Measurements from ENCODE around the gene TPH1. TPM values are rescaled to one million over a fixed set of nuclear protein-coding genes. Genes with fewer than 3 reads are reported as not detected.

TPH1 gene
- total RNA-seq, 1 experiment from 2014 or later: 0.21 TPM

GRCh38 chr11:18010977-18011586 is 35.0 kb downstream of the TPH1 start:
- Histone ChIP-seq H3K27me3 (replicated peaks; ENCODE audit: insufficient read depth, low read depth, low read length, poor library complexity) (peaks cover 14% of the 10 kb centered on the region), H3K9me3 (ENCODE audit: low read depth, low read length, poor library complexity, severe bottlenecking) (no peaks in the 10 kb centered on the region), H3K27ac (ENCODE audit: low read depth, low read length, poor library complexity, severe bottlenecking) (no peak overlapping the region), H3K36me3 (ENCODE audit: insufficient read depth, low read length, poor library complexity, severe bottlenecking) (peaks cover under 1% of the 10 kb centered on the region), H3K4me3 (ENCODE audit: low read depth, low read length, poor library complexity, severe bottlenecking) (no peak overlapping the region), H3K4me1 (ENCODE audit: insufficient read depth, low read length, poor library complexity, severe bottlenecking) (no peaks in the 10 kb centered on the region)
- TSS peak; percentile 50 for BruUV-seq (replicated peaks)
- intact Hi-C loops (cut with micrococcal nuclease; ENCODE audit: unreplicated experiment): no loop called here
- ChIA-PET CTCF (no interaction called here), POLR2A (ENCODE audit: low non-redundant PET) (no interaction called here)
- no peak for DNase-seq (ENCODE audit: low spot score)
- no peak for TF ChIP-seq CTCF (conservative IDR thresholded peaks at IDR 0.05; ENCODE audit: low read depth, low read length)
- no peak for TF ChIP-seq EZH2 (IDR thresholded peaks at IDR 0.05; ENCODE audit: borderline replicate concordance, low read depth, low read length, poor library complexity, severe bottlenecking)

- H3K9me3 ChIP-seq (ENCODE audit: low read depth, low read length, poor library complexity, severe bottlenecking): no peaks in the 10 kb centered on the region
- BruUV-seq (replicated peaks): no TSS peak
- H3K27me3 ChIP-seq (replicated peaks; ENCODE audit: insufficient read depth, low read depth, low read length, poor library complexity): peaks cover 10% of the 10 kb centered on the region
- TF ChIP-seq EZH2 (IDR thresholded peaks at IDR 0.05; ENCODE audit: borderline replicate concordance, low read depth, low read length, poor library complexity, severe bottlenecking): no peak
- no peak for TF ChIP-seq CTCF (conservative IDR thresholded peaks at IDR 0.05; ENCODE audit: low read depth, low read length)
- H3K4me1 ChIP-seq (ENCODE audit: insufficient read depth, low read length, poor library complexity, severe bottlenecking): no peaks in the 10 kb centered on the region
- peak; percentile 2 for DNase-seq (ENCODE audit: low spot score)
- H3K36me3 ChIP-seq (ENCODE audit: insufficient read depth, low read length, poor library complexity, severe bottlenecking): peaks cover 5% of the 10 kb centered on the region
- H3K27ac ChIP-seq (ENCODE audit: low read depth, low read length, poor library complexity, severe bottlenecking): no peak overlapping the region
- ChIA-PET CTCF (no interaction called here), POLR2A (ENCODE audit: low non-redundant PET) (no interaction called here)
- no peak overlapping the region for H3K4me3 ChIP-seq (ENCODE audit: low read depth, low read length, poor library complexity, severe bottlenecking)
- intact Hi-C loops (cut with micrococcal nuclease; ENCODE audit: unreplicated experiment): no loop called here
These were observed 35.9 kb downstream of the TPH1 start for GRCh38 chr11:18010121-18010670.

- POLR2A ChIA-PET (ENCODE audit: low non-redundant PET): no interaction called here
- DNase-seq (ENCODE audit: low spot score): no peak
These were observed 40.5 kb downstream of the TPH1 start for GRCh38 chr11:18005376-18006129.

More at GRCh38 chr11:18005376-18006129, 40.5 kb downstream of the TPH1 start:
- no peaks in the 10 kb centered on the region for H3K9me3 ChIP-seq (ENCODE audit: low read depth, low read length, poor library complexity, severe bottlenecking)
- no peaks in the 10 kb centered on the region for H3K4me1 ChIP-seq (ENCODE audit: insufficient read depth, low read length, poor library complexity, severe bottlenecking)
- TF ChIP-seq EZH2 (IDR thresholded peaks at IDR 0.05; ENCODE audit: borderline replicate concordance, low read depth, low read length, poor library complexity, severe bottlenecking) (no peak), CTCF (conservative IDR thresholded peaks at IDR 0.05; ENCODE audit: low read depth, low read length) (no peak)
- CTCF ChIA-PET: no interaction called here
- intact Hi-C loops (cut with micrococcal nuclease; ENCODE audit: unreplicated experiment): no loop called here
- H3K36me3 ChIP-seq (ENCODE audit: insufficient read depth, low read length, poor library complexity, severe bottlenecking): peaks cover 5% of the 10 kb centered on the region
- BruUV-seq (replicated peaks): no TSS peak
- H3K27ac ChIP-seq (ENCODE audit: low read depth, low read length, poor library complexity, severe bottlenecking): no peak overlapping the region
- no peaks in the 10 kb centered on the region for H3K27me3 ChIP-seq (replicated peaks; ENCODE audit: insufficient read depth, low read depth, low read length, poor library complexity)
- H3K4me3 ChIP-seq (ENCODE audit: low read depth, low read length, poor library complexity, severe bottlenecking): no peak overlapping the region

Measured in A673 (cell line).